GM19438 (cell line): ENCODE measurements around the gene SLC16A2.

Experiments
- ATAC-seq: cut with Tn5 transposase; IDR thresholded peaks from one replicate; pipeline ENCODE4 v1.9.1; 2021; ENCODE audit warnings: low read depth; ENCODE audit not compliant: unreplicated experiment

SLC16A2 gene

DNA sequence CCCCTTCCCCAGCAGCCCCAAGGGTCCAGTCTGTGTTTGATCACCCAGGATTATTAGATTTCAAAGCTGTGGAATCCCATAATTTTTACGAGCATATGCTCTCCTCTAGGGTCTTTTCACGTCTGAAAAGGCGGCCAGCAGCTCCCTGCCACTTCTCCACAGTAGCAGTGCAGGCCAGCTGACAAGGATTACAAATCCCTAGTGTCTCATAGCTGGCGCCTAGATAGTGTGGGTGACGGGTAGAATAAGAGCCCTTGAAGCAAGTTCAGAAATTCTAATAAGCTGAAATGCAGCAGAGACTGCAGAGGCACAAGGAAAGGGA lies 113.8 kb downstream of the SLC16A2 start:
- peak; percentile 5 for ATAC-seq

DNA sequence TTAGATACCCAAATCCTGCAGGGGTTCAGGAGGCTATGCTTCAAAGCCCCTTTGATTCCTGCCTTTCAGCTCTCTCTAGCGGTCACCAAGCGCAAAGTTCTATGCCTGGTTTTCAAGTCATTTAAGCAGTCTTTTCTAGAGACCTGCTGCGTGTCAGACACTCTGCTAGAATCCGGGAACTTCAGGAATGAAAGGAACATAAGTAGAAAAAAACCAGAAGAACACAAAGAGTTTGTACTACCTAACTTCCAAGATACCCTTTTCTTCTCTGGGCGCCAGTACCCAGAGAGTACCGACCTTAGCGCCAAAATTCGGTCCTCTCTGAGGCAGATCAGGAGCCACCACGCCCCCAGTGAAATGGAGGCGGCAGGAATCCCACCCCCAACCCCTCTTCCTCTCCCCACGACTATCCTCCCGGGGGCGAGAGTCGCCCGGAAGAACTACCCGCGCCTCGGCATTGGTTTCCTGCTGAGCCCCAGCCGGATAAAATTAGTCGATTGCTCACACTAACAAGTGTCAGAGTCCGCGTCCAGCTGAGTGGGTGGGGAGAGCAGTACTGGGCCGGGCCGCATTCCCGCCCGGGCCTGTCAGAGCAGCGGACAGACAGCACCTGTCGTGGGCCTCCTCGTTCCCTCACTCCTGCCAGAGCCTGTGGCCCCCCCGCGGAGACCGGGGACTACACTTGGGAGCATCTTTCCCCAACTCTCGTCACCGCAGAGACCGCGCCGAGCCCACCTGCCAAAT lies 114.3 kb downstream of the SLC16A2 start:
- ATAC-seq: peak; percentile 34

GRCh38 chrX:74536152-74536831 lies 115.0 kb downstream of the SLC16A2 start:
- peak; percentile 59 for ATAC-seq

DNA sequence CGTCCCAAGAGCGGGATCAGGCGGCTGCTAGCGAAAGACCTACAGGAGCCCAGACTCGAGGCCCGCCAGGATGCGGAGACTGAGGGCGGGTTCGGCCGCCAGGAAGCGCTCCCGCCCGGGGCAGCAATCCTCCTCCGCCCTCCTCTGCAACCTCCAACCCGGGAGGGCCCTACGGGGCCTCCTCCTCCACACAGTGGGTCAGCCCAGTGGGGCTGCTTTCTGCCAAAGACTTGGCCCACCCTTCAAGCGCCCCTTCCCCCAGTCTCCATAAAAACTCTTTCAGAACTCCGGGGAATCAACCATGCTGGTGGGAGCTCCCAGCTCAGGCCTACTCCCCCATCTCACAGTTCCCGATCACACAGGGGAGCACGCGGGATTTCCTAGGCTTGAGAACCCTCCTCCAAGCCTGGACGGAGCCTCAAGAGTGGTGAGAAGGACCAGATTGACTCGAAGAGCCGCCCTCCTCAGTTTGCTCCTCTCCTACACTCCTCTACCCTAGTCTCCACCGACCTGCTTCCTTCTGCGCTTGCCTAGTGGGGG lies 115.6 kb downstream of the SLC16A2 start:
- ATAC-seq: peak; percentile 27

DNA sequence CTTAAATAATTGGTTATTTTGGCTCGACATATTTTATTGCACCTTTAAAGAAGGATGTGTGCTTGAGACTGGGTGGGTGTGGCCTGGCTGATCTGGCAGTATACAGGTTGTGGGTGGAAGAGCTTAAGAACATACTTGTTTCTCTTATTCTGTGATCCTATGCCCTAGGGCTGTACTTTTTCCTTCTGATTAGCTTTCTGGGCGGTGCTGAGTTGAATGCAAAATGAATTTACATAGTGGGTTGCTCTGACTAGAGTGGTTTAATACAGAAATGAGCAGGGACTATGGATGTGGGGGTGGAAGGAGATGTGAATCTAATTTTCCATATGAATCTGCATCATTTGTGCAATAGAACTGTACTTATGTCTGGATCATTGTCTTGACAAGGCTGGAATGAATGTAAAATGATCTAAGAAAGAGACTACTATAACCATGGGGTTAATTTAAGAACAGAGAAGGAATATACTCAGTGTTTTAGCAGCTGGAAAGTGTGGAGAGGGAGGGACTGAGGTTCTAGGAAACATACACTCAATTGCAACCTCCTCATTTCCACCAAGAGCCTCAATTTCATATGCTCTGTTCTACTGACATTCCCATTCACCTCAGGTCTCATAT lies 119.4 kb downstream of the SLC16A2 start:
- no peak for ATAC-seq

GRCh38 chrX:74545880-74546523 lies 124.7 kb downstream of the SLC16A2 start:
- no peak for ATAC-seq

- no peak for ATAC-seq
Measured at GRCh38 chrX:74546984-74547383, 125.7 kb downstream of the SLC16A2 start.

GRCh38 chrX:74550295-74550802 lies 129.1 kb downstream of the SLC16A2 start:
- ATAC-seq: peak; percentile 91

- ATAC-seq: no peak
Measured at GRCh38 chrX:74551934-74552333, 130.6 kb downstream of the SLC16A2 start.

DNA sequence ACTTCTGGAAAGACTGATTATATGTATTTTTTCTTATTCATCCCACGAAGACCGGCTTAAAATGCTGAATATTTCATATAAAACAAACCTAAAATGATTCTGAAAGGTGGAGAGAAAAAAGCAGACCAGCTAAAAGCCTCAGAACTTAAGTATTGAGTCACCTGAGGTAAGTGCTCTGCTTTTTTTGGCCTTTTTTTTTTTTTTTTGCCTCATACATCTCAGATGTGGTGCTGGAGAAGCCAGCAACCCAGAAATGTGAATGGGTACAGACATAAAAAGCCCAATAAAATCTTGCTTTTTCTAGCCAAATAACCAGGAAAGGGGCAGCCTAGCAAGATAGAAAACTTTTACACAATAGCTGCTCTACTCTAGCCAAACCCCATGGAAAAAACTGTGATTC lies 136.1 kb downstream of the SLC16A2 start:
- ATAC-seq: no peak

- ATAC-seq: no peak
Measured at GRCh38 chrX:74578137-74578536, 156.8 kb downstream of the SLC16A2 start.

- no peak for ATAC-seq
Measured at GRCh38 chrX:74579597-74580198, 158.4 kb downstream of the SLC16A2 start.
